GM08714 (cell line): ENCODE data around the gene ARFGAP2.

ENCODE experiments used
- H3K4me3 ChIP-seq: fragments of 200-500 bp; sonication (Bioruptor generic); 2 replicates; pipeline ENCODE4 v1.5.1; 2014; ENCODE audit warnings: mild to moderate bottlenecking, low read length, inconsistent platforms
- ZNF274 ChIP-seq: IDR thresholded peaks from 2 replicates; pipeline ENCODE4 v1.6.1; 2012; ENCODE audit warnings: mild to moderate bottlenecking, low read depth, low read length

Gene ARFGAP2

GRCh38 chr11:47154616-47155570, 21.8 kb downstream of the ARFGAP2 start:
- TF ChIP-seq ZNF274: no peak
- H3K4me3 ChIP-seq: no peak overlapping the region

DNA sequence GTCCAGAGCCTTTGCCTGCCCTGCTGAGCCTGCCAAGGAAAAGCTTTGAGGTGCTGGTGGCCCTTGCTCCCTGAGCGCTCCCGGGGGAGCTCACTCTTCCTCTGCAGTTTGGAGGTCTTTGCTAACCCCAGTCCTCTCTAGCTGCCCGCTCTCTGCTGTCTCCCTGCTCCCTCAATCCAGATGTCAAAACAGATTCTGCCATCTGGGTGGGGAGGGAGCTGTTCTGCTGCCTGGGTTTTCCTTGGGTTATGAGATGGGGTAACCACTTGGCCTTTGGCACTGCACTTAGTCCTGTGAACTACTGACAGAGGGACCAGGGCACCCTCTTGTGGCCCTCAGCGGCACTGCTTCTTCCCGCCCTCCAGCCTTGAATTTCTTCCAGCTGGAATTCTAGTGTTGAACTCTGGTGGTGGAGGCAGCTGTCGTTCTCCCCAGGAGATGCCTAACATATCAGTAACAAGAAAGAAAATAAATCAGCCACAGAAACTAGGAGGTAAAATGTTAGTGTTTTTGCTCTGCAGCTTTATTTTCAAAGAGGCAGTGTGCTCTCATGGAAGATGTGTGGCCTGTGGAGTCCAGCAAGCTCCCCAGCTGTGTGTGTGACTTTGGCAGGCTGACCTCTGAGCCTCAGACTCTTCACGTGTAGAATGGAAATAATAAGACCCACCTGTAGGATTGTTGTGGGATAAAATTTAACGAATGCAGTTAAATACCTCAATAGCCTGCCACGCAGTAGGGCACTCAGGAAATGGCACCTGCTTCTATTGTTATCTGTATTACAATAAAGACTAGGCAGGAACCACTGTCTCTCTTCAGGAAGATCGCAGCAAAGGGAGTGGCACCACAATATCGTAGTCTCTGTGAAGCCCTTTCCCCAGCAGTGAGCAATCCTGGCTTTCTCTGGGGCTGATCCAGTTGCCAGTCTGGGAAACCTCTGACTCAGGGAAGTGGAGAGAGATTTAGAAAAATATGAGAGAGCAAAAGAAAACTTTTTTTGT, 23.4 kb downstream of the ARFGAP2 start:
- no peak for TF ChIP-seq ZNF274
- no peak overlapping the region for H3K4me3 ChIP-seq

GRCh38 chr11:47152126-47152952, 24.3 kb downstream of the ARFGAP2 start:
- no peak for TF ChIP-seq ZNF274
- H3K4me3 ChIP-seq: no peak overlapping the region

DNA sequence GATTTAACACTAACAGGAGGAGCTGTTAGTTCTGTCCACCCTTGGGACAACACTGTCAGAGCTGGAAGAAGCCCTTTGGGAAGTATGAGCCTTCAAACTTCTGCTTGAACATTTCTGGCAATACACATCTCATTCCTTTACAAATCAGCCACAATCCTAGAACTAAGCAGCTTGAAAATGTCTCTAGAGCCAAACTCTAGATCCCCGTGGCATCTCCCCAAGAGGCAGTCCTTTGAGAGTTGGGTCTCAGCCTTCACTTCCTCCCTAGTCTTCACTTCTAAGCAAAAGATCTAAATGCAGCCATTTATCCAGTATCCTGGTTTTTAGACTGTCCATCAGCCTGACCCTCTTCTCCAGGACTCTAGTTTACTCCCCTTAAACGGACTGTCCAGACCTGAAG, 26.9 kb downstream of the ARFGAP2 start:
- no peak for TF ChIP-seq ZNF274
- no peak overlapping the region for H3K4me3 ChIP-seq

DNA sequence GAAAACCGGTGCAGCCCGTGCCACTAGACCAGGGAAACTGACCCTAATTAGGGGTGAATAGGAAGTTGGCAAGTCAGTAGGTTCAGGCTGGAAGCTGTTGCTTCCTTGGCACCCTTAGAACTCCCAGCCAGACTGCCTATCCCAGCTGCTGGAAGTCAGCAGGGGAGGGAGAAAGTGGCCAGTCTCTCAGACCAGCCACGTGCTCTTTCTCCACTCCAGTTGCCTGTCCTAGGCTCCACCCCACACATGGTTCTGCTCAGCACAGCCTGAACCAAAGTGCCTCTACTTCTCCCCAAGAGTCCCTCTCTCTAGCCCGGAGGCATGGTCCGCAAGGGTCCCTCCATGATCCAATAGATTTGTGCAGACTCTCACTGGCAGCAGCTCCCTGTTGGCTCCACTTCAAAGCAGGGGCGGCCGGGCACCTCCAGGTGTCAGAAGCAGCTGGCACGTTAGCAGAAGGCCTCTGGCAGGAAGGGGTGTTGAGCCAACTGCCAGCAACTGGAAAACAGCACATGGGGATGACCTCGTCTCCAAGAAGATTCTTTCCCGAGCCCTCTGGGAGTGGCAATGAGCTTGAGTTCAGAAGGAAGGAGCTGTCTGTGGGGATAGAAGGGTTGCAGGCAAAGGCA, 27.7 kb downstream of the ARFGAP2 start:
- no peak for TF ChIP-seq ZNF274

GRCh38 chr11:47148270-47148669, 28.4 kb downstream of the ARFGAP2 start:
- no peak for TF ChIP-seq ZNF274
- no peak overlapping the region for H3K4me3 ChIP-seq

More for the DNA sequence above, 27.7 kb downstream of the ARFGAP2 start:
- no peak overlapping the region for H3K4me3 ChIP-seq

DNA sequence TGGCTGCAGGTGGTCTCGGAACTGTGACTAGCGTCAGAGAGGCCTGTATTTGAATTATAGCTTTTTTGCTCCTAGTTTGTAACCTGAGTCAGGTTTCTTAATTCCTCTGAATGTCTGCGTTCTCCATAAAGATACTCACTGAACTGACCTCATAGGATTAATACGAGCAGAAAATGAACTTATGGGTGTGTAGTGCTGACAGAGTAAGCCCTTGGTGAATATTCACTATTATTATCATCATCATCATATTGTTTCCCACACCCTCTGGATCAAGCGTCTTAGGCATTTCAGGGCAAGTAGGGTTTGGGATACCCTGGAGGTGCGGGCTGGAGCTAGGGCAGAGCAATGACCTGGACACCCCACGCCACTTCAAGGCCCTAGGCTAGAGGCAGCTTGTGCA, 29.0 kb downstream of the ARFGAP2 start:
- H3K4me3 ChIP-seq: no peak overlapping the region
- TF ChIP-seq ZNF274: no peak

GRCh38 chr11:47147250-47147649, 29.4 kb downstream of the ARFGAP2 start:
- H3K4me3 ChIP-seq: no peak overlapping the region
- TF ChIP-seq ZNF274: no peak

- no peak for TF ChIP-seq ZNF274
- H3K4me3 ChIP-seq: no peak overlapping the region
Measured at GRCh38 chr11:47144541-47144940, 32.1 kb downstream of the ARFGAP2 start.

GRCh38 chr11:47143322-47143721, 33.4 kb downstream of the ARFGAP2 start:
- no peak overlapping the region for H3K4me3 ChIP-seq
- TF ChIP-seq ZNF274: no peak

DNA sequence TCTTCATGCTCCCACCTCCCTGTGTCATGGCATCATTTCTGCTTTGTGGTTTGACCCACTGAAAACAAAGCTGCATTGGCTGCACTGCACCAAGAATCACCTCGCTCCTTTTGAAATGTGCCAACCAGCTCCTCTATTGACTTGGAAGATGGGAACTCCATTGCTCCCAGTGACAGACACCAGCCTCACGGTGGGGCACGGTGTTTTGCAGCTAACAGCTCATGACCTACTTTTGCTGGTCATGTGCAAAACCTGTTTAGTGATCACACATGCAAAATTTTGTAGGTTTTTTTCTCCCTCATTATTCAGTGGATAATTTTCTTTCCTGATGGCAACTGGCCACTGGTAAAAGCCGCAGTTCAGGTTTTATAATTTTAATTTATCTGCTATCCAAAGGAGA, 36.8 kb downstream of the ARFGAP2 start:
- H3K4me3 ChIP-seq: no peak overlapping the region
- TF ChIP-seq ZNF274: no peak

DNA sequence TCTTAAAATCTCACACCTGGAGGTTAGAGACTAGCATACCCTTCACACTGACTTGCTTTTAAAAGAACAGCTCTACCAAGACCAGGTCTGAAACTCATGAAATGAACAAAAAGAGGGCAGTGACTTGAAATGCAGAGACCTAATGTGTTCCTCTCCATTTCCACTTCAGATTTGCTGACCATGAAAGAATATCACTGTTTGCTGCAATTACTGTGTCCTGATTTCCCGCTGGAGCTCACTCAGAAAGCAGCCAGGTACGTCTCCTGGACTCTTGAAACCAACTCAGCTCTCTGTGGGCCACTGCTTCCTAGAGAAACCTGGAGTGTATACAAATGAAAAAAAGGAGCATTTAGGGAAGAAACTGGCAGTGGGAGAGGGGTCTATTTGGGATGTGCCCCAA, 39.2 kb downstream of the ARFGAP2 start:
- no peak for TF ChIP-seq ZNF274
- H3K4me3 ChIP-seq: no peak overlapping the region

DNA sequence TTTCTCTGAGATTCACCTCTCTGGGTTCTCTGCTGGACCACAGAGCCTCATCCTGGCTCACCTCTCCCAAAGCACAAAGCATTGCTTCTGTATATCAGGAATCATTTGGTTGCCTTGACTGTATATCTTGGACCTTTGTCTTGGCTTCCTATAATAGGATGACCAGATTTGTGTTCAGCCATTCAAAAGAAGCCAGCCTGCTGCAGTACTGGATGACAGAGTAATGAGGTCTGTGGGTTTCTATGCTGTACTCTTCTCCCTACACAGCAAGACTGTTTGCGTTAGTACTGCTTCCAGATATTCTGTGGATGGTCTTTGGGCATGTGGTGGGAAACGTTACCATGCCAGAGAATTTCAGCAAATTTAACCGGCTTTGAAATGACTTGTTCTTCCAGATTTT, 39.8 kb downstream of the ARFGAP2 start:
- TF ChIP-seq ZNF274: no peak
- H3K4me3 ChIP-seq: no peak overlapping the region

DNA sequence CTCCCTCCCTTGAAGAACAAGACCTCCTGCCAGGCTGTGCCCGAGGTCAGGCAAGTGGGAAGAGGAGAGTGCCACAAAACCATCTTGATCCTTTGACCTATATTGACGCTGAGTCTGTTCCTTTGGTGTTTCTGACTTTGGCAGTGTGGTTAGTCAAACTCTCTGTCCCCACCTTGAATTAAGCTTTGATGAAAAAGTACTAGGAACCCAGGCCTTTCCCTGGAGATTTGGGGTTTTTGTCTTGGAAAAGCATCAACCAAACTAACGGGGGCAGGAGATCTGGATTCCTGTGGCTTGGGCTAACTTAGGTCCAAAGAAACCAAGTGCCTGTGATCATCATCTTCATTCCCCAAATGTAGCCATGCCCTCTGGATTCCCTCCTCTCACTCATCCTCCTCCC, 40.4 kb downstream of the ARFGAP2 start:
- no peak for TF ChIP-seq ZNF274
- H3K4me3 ChIP-seq: no peak overlapping the region
